Measurements from ENCODE around the gene SAMD15. TPM values are rescaled to one million over a fixed set of nuclear protein-coding genes. Genes with fewer than 3 reads are reported as not detected.
"Not testable (repeated sequence)": the region's sequence is repeated elsewhere in the genome, so short reads cannot be mapped to it uniquely, and the experiment has no call there.

Gene SAMD15
- total and polyA plus RNA-seq, 2 donors (not counting 1 experiment from before 2014, with no cell fraction given): 0.03 to 0.96 TPM

DNA sequence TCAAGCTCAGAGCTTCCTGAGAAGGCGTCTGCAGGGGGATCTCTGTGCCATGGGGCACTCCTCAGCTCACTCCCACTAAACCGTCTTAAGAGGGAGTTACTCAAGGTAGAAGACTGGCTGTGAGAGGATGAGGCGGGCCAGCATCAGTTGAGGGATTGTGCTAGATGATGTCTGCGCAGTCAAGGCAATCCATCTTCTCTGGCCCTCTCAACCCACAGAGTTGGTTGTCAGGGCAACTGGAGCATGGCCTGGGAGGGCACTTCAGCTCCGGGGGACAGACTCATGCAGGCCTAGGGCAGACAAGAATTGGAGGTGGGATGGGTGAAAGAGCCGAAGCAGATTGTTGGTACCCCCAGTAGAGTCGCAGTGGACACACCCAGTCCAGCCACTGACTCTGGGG is 47.3 kb upstream of the SAMD15 start:
- H3K27ac Mint-ChIP-seq: no peak overlapping the region
- no peaks in the 10 kb centered on the region for H3K27me3 Mint-ChIP-seq
- Histone ChIP-seq H3K9ac (ENCODE audit: low read length) (no peak overlapping the region), H3K4me2 (replicated peaks; ENCODE audit: low read depth, low read length, poor library complexity, severe bottlenecking) (no peak overlapping the region), H3K36me3 (replicated peaks in 1 of 2; ENCODE audit: control extremely low read depth in 1 of 2, control insufficient read depth in 1 of 2, extremely low read depth in 1 of 2, insufficient read depth in 2 of 2, low read length in 1 of 2) (no peaks in the 10 kb centered on the region), H2AFZ (ENCODE audit: insufficient read depth, low read depth, low read length, poor library complexity, severe bottlenecking) (no peak overlapping the region), H3K9me3 (ENCODE audit: control extremely low read depth in 1 of 3, control insufficient read depth in 2 of 3, insufficient read depth in 1 of 3, low read length in 2 of 3) (no peaks in the 10 kb centered on the region), H3K4me3 (ENCODE audit: control extremely low read depth in 1 of 5, extremely low read depth in 1 of 5, insufficient read depth in 1 of 5, low read depth in 2 of 5, low read length in 4 of 5) (no peak overlapping the region), H4K20me1 (ENCODE audit: control insufficient read depth, insufficient read depth, low read length, poor library complexity, severe bottlenecking) (no peaks in the 10 kb centered on the region), H3K79me2 (ENCODE audit: control insufficient read depth, insufficient read depth, low read length) (no peaks in the 10 kb centered on the region), H3K27ac (ENCODE audit: low read length in 2 of 2) (no peak overlapping the region), H3K27me3 (replicated peaks in 1 of 4; ENCODE audit: control extremely low read depth in 1 of 4, control insufficient read depth in 3 of 4, insufficient read depth in 4 of 4, low read length in 3 of 4) (no peaks in the 10 kb centered on the region), H3K4me1 (ENCODE audit: control insufficient read depth in 2 of 2, insufficient read depth in 2 of 2, low read length in 2 of 2) (no peaks in the 10 kb centered on the region)
- 100% methylated on average over 2 of the region's 7 CpGs for WGBS (ENCODE audit: insufficient coverage)
- H3K9me3 Mint-ChIP-seq (ENCODE audit: insufficient read depth): no peaks in the 10 kb centered on the region
- no peak for ATAC-seq (ENCODE audit: low read depth)
- no peaks in the 10 kb centered on the region for H3K4me1 Mint-ChIP-seq
- intact Hi-C loops (cut with micrococcal nuclease): loop anchor here (10.0 kb wide), 1 partner anchor 1345 kb away; the partner anchor contains the start of genes IFT43 and TGFB3
- TF ChIP-seq, protein P1, sequence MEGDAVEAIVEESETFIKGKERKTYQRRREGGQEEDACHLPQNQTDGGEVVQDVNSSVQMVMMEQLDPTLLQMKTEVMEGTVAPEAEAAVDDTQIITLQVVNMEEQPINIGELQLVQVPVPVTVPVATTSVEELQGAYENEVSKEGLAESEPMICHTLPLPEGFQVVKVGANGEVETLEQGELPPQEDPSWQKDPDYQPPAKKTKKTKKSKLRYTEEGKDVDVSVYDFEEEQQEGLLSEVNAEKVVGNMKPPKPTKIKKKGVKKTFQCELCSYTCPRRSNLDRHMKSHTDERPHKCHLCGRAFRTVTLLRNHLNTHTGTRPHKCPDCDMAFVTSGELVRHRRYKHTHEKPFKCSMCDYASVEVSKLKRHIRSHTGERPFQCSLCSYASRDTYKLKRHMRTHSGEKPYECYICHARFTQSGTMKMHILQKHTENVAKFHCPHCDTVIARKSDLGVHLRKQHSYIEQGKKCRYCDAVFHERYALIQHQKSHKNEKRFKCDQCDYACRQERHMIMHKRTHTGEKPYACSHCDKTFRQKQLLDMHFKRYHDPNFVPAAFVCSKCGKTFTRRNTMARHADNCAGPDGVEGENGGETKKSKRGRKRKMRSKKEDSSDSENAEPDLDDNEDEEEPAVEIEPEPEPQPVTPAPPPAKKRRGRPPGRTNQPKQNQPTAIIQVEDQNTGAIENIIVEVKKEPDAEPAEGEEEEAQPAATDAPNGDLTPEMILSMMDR (IDR thresholded peaks at IDR 0.05): no peak
- no peak for TF ChIP-seq EZH2 (IDR thresholded peaks at IDR 0.05; ENCODE audit: borderline replicate concordance, insufficient read depth, low read depth, low read length, poor library complexity, severe bottlenecking)
- no peak overlapping the region for H3K4me3 Mint-ChIP-seq
- DNase-seq: no peak
- ChIA-PET CTCF (interaction anchor here (0.7 to 1.1 kb wide), 2 partner anchors 14 to 23 kb away, joined by 3 to 7 read pairs; no protein-coding TSS in a partner anchor), POLR2A (no interaction called here)

DNA sequence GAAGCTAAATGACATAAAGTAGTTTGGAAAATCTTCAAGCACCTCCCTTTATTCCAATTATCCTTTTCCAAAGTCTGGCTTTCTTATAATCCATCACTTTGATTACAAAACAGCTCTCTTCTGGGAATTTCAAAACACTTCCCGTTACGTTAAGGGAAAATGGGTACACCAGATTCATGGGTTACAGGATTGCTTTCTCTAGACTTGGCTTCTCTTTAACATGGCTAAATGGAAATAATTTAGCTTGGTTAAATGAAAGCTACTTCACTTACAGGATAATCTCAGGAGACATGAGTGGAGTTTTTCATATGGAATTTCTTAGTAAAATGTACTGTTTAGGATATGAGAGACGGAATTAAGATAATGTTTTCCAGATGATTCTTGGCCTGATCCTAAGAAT is 41.6 kb upstream of the SAMD15 start:
- Histone ChIP-seq H3K79me2 (ENCODE audit: control insufficient read depth, insufficient read depth, low read length) (no peaks in the 10 kb centered on the region), H2AFZ (ENCODE audit: insufficient read depth, low read depth, low read length, poor library complexity, severe bottlenecking) (no peak overlapping the region), H3K4me1 (ENCODE audit: control insufficient read depth in 2 of 2, insufficient read depth in 2 of 2, low read length in 2 of 2) (no peaks in the 10 kb centered on the region), H3K9ac (ENCODE audit: low read length) (no peak overlapping the region), H4K20me1 (ENCODE audit: control insufficient read depth, insufficient read depth, low read length, poor library complexity, severe bottlenecking) (no peaks in the 10 kb centered on the region), H3K9me3 (ENCODE audit: control extremely low read depth in 1 of 3, control insufficient read depth in 2 of 3, insufficient read depth in 1 of 3, low read length in 2 of 3) (no peaks in the 10 kb centered on the region), H3K27ac (ENCODE audit: low read length in 2 of 2) (no peak overlapping the region), H3K4me2 (replicated peaks; ENCODE audit: low read depth, low read length, poor library complexity, severe bottlenecking) (no peak overlapping the region), H3K36me3 (replicated peaks in 1 of 2; ENCODE audit: control extremely low read depth in 1 of 2, control insufficient read depth in 1 of 2, extremely low read depth in 1 of 2, insufficient read depth in 2 of 2, low read length in 1 of 2) (peaks cover 2 to 38% of the 10 kb centered on the region in 2 experiments), H3K27me3 (replicated peaks in 1 of 4; ENCODE audit: control extremely low read depth in 1 of 4, control insufficient read depth in 3 of 4, insufficient read depth in 4 of 4, low read length in 3 of 4) (no peaks in the 10 kb centered on the region), H3K4me3 (ENCODE audit: control extremely low read depth in 1 of 5, extremely low read depth in 1 of 5, insufficient read depth in 1 of 5, low read depth in 2 of 5, low read length in 4 of 5) (no peak overlapping the region)
- ChIA-PET CTCF (interaction anchor here (1.3 to 1.5 kb wide), 2 partner anchors 20 to 41 kb away, joined by 4 to 5 read pairs; partner anchors contain the start of genes SAMD15 and TMED8), POLR2A (interaction anchor here (0.5 kb wide), 1 partner anchor 1279 kb away, joined by 4 read pairs; no protein-coding TSS in a partner anchor)
- Mint-ChIP-seq H3K27ac (no peak overlapping the region), H3K27me3 (no peaks in the 10 kb centered on the region), H3K9me3 (ENCODE audit: insufficient read depth) (no peaks in the 10 kb centered on the region), H3K4me3 (no peak overlapping the region), H3K4me1 (no peaks in the 10 kb centered on the region)
- no peak for ATAC-seq (ENCODE audit: low read depth)
- intact Hi-C loops (cut with micrococcal nuclease): no loop called here
- TF ChIP-seq, protein P1 (IDR thresholded peaks at IDR 0.05): no peak
- no peak for TF ChIP-seq EZH2 (IDR thresholded peaks at IDR 0.05; ENCODE audit: borderline replicate concordance, insufficient read depth, low read depth, low read length, poor library complexity, severe bottlenecking)
- no CpG with 5 or more reads among the region's 3 CpGs for WGBS (ENCODE audit: insufficient coverage)
- no peak for DNase-seq

DNA sequence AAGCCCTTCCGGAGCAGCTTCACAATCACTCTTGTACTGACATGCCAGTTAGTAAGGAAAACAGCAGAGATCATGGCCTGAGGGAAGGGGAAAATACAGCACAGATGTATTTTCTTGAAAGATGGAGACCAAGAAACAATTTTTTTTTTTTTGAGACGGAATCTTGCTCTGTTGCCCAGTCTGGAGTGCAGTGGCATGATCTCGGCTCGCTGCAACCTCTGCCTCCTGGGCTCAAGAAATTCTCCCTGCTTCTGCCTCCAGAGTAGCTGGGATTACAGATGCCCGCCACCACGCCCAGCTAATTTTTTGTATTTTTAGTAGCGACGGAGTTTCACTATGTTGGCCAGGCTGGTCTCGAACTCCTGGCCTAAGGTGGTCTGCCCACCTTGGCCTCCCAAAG is 39.9 kb upstream of the SAMD15 start:
- H3K79me2 ChIP-seq (ENCODE audit: control insufficient read depth, insufficient read depth, low read length); H3K4me2 ChIP-seq (replicated peaks; ENCODE audit: low read depth, low read length, poor library complexity, severe bottlenecking); DNase-seq; H3K4me1 ChIP-seq (ENCODE audit: control insufficient read depth in 2 of 2, insufficient read depth in 2 of 2, low read length in 2 of 2); H2AFZ ChIP-seq (ENCODE audit: insufficient read depth, low read depth, low read length, poor library complexity, severe bottlenecking); H3K9ac ChIP-seq (ENCODE audit: low read length); POLR2A ChIA-PET; H3K9me3 ChIP-seq (ENCODE audit: control extremely low read depth in 1 of 3, control insufficient read depth in 2 of 3, insufficient read depth in 1 of 3, low read length in 2 of 3); H3K4me3 ChIP-seq (ENCODE audit: control extremely low read depth in 1 of 5, extremely low read depth in 1 of 5, insufficient read depth in 1 of 5, low read depth in 2 of 5, low read length in 4 of 5); intact Hi-C loops (cut with micrococcal nuclease); H3K27me3 Mint-ChIP-seq; ATAC-seq (ENCODE audit: low read depth); H3K4me3 Mint-ChIP-seq; H3K27ac Mint-ChIP-seq; H3K27me3 ChIP-seq (replicated peaks in 1 of 4; ENCODE audit: control extremely low read depth in 1 of 4, control insufficient read depth in 3 of 4, insufficient read depth in 4 of 4, low read length in 3 of 4); H3K9me3 Mint-ChIP-seq (ENCODE audit: insufficient read depth); H3K27ac ChIP-seq (ENCODE audit: low read length in 2 of 2); H3K4me1 Mint-ChIP-seq; H4K20me1 ChIP-seq (ENCODE audit: control insufficient read depth, insufficient read depth, low read length, poor library complexity, severe bottlenecking): not testable (repeated sequence)
- peaks cover 2 to 54% of the 10 kb centered on the region in 2 experiments for H3K36me3 ChIP-seq (replicated peaks in 1 of 2; ENCODE audit: control extremely low read depth in 1 of 2, control insufficient read depth in 1 of 2, extremely low read depth in 1 of 2, insufficient read depth in 2 of 2, low read length in 1 of 2)
- WGBS (ENCODE audit: insufficient coverage): 96% methylated on average over 9 of the region's 9 CpGs
- CTCF ChIA-PET: interaction anchor here (1.2 kb wide), 1 partner anchor 9 kb away, joined by 4 read pairs; no protein-coding TSS in a partner anchor

Measured in B cell (primary cell).